Measurements from ENCODE around the gene NKD2.

Gene NKD2

GRCh38 chr5:1001406-1002270, 7.0 kb upstream of the NKD2 start:
- no peak for DNase-seq

DNA sequence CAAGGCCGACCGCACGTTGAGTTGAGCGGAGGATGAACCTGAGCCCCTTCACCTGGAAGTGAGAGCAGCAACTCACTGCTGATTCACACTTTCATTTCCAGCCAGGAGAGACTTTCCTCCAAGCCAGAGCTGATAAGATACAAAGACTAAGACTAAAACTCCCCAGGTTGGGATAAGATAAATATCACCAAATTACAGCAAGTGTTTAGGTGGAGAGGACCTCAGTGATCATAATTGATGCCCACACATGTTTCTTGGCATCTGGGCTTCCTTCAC, 6.4 kb upstream of the NKD2 start:
- no peak for DNase-seq

- no peak for DNase-seq
These were observed 5.8 kb upstream of the NKD2 start for GRCh38 chr5:1002836-1003235.

DNA sequence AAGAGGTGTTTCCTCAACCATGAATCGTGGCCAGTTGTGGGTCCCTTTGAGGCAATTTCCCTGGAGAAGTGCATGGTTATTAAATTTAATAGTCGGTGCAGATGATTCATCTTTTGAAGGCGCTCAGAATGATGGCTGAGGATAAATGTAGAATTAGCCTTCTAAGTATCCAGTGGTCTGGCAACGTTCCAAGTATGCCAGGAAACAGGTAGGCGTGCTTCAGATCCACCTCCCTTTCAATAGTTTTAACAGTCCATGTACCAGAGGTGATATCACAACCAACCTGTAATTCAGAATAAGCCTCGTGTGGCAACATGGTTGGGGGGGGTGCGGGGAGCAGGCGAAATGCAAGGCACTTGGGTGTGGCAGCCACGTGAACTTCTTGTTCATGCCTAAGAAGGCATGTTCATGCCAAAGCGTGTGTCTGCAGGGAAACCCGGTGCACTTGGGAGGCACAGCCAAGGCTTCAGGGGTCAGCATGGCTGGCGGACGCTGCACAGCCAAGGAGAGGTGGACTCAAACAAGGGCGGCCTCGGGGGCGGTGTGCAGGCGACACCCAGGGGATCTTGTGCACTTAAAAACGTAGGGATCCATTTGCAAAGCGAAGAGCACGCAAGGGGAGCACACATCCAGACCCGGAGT, 5.2 kb upstream of the NKD2 start:
- DNase-seq: peak; percentile 26 to 42

DNA sequence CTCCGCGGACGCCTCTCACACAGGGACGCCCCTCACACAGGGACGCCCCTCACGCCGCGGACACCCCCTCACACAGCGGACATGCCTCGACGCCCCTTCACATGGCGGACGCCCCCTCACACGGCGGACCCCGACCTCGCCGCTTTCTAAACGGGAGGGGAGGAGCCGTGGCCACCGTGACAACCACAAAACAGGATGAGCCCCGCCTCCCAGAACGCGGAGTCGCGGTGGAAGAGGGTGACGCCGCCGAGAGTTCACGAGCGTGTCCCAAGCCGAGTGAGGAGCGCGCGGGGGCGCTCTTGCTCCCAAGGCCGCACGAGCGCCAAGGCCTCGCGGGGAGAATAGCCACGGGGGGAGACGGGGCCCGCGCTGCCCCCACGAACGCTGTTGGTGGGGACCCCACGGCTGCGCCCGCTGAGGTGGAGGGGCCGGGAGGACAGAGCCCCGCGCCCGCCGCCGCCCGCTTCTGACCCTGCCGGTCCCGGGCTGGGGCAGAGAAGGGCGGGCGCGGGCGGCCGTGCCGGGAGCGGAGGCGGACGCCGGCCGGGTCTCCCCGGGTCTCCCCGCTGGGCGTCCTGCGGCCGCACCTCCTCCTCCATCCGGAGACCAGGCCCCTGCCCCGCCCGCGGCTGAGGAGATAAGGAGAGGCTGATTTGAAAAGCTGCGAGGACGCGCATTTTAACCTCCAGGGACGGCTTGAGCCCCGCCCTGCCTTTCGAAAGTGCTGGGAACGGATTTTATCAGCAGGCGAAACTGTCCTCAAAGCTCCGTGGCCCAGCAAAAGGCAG, 3.9 kb upstream of the NKD2 start:
- DNase-seq: peak; percentile 52 to 54

DNA sequence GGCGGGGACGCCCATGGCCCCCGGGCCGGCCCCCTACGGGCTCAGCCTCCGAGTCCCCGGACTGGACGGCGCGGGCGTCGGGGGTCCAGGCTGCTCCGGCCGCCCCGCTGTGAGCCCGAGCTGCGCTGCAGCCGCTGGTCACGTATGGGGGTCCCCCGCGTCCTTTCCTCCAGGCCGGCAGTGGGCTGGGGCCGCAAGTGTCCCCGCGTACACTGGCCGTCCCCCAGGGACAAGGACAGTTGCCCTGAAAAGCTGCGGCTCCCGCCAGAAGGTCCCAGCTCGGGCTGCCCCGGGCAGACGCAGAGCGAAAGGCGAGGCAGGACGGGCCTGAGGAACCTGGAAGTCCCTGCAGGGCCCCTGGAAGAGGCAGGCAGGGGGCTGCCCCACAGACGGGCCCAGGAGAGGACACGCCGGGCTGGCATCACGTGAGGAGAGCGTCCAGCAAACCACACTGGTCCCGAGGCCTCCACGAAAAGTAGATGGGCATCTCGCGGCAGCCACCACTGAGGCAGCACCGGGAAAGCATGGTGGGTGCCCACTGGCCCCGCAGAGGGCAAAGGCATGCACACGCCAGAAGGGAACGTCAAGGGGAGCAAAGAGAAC, 3.3 kb upstream of the NKD2 start:
- DNase-seq: no peak

DNA sequence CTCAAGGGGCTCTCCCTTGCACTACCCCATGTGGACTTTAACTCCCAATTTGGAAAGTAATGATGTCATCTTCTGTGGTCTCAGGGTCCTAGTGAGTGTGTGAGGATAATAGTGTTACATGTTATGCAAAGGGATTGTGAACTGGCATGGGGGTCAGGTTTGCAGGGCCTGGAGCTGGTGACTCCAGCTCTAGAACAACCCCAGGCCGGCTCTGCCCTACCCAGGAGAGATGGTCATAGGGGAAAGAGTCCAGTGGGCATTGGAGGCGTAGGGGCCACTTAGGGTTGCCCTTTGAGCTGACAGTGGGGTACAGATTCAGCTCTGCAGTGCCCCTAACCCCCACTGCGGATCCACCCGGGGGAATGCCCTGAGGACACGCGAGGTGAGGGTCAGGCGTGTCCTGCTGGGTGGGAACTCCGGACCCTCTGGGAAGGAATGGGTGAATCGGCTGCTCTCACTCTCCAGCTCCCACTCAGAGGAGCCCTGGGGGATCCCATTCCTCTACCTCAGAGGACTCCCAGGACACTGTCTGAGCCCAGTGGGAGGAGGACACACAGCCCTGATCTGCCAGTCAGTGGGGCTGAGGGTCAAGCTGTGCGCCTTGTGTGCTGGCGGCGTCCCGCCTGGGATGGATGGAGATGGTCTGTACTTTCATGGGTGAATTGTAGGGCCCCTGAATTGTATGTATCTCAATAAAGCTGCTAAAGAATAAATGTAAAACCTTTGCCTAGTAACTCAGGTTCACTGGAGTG, 2.5 kb upstream of the NKD2 start:
- DNase-seq: no peak

DNA sequence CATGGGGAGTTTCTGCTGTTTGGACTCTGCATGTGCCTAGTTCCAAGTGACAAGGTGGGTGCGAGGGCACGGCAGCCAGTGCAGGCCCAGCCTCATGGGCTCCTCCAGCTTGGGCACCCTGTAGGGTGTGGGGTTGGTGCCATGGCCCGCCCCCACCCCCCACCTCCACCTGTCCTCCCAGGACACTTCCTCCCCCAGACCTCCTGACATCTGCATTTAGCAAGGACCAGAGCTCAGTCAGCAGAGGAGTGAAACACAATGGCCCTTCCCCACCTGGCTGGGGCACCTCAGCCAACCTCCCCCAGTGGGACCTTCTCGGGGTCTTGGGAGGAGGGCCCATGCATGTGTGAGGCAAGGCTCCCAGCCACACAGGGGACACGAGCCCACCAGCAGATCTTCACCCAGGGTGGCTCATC, 1.9 kb upstream of the NKD2 start:
- DNase-seq: no peak

DNA sequence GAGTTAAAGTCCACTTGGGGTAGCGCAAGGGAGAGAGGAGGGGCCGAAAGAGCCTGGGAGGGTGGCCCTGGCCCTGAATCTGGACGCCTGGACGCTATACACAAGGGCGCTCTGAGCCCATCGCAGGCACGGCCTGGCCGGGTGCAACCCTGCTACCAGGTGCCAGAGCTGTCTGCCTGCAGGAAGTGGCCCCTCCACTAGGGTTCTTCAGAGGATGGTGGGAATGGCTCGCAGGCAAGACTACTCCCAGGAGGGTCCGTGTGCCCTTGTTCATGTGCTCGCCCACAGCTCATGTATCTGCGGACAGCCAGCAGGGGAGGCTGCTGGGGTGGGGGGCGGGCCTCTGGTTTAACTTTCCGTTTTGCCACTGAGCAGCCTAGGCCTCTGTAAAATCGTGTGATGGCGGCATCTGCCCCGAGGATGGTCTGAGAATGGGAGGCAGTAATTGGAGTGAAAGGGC, 1.4 kb upstream of the NKD2 start:
- DNase-seq: no peak

DNA sequence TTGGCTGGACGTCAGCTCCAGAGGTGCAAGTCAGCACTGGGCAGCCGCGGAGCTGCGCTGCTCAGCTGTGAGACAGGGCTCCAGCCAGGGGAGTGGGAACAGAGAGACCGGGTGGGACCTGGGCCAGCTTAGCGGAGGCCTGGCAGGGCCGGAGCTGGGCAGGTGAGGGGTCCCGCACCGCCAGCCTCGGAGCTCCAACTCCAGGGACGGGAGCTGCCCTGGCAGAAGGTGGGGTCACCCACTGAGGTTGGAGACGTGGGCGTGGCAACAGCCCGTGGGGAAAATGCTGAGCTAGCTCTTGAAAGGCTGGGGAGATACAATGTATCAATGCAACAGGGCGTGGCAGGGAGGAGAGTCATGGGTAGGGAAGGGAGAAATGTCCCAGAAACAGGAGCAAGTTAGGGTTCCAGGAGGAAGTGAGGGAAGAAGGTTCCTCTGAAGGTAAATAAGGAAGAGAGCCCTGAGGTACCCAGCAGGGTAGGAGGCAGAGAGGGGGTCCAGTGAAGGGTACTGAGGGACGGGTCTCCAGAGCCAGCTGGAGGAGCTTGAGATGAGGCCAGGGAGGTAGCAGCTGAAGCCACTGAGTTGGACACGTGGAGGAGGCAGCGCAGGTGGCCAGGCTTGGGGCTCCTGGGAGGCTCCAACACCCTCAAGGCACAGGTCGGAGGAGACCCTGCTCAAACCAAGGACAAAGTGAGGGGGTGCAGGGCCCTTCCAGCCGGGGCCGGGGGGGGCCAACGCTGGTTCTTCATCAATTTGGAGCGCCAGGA, 736 bp upstream of the NKD2 start:
- no peak for DNase-seq

GRCh38 chr5:1009359-1010180, 968 bp downstream of the NKD2 start:
- peak in 1 of 2 donors; percentile 0 for DNase-seq

- DNase-seq: peak in 1 of 2 donors; percentile 0
These were observed 1.5 kb downstream of the NKD2 start for GRCh38 chr5:1010181-1010510.

DNA sequence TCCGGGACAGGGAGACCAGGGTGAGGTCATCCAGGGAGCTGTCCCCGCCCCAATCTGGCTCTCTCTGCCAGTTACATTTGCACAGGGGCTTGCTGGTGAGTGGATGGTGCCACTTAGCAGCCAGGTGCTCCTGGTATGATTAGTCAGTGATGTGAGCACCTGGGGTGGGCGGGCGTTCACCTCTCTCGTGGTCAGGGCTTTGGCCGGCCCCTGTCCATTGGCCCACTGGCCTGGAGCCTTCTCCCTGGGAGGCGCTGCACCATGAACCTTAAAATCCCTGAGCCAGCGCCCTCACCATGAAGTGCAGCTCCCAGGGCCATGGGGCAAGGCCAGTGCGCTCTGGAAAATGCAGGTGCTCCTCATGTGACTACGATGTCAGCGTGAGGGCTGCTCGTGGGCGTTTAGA, 2.0 kb downstream of the NKD2 start:
- peak in 1 of 2 donors; percentile 0 for DNase-seq

- DNase-seq: peak; percentile 17 to 49
These were observed 2.6 kb downstream of the NKD2 start for GRCh38 chr5:1011226-1011631.

DNA sequence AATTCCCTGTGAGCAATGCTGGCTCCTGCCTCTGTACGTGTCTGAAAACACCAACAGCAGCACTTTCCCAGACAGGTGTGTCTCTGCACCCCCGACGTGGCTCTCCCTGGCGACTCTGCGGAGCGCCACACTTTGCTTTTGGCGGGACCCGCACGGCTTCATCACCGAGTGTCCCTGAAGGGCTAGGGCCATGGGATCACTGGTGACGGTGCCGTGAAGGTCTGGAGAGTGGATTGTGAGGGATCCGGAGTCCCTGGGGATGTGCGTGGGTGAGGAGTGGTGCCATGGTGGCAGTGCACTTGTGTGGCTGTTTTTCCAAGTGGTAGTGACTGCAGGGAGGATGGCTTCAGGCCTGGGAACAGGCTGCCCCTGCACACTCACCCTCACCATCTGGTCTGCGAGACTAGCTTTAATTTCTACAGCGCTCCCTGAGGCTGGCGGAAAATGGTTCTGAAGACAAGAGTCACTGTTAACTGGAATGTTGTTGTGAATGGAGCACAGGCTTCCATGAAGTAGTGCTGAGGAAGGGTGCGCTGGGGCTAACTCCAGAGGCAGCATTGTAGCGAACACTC, 3.2 kb downstream of the NKD2 start:
- DNase-seq: no peak

DNA sequence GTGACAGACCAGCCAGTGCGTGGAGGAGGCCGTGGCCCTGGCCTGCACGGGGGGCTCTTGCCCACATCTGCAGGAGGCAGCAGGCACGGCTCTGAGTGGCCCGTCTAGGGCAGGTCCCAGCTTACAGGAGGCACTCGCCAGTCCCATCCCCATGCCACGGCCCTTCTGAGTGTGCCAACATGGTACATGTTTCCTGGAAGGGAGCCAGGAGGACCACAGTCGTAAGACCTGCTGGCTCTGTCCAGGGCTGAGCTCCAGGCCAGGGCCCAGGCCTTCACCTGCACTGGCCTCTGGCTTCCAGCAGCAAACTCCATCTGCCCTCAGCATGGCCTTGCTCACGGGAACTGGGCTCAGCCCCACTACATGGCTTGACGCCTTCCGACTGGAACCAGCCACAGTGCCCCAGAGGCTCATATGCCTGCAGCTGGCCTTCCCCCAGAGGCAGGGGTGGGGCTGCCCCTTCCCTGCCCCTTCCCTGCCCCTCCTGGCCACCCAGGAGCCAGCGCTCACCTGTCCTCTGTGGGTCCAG, 3.8 kb downstream of the NKD2 start:
- no peak for DNase-seq

DNA sequence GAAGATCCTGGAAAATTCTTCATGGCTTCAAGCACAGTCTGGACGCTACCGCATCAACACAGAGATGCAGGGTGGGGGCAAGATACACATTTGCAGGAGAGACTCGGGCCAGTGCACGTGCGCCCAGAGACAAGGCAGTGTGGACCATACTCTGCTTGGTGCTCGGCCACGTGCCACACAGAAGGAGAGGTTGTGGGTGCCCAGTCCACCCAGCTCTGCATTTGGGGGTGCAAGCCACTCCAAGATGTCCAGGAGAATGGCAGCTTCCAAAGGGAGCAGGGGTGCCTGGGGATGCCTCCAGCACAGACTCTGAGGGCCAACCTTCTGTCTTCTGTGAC, 4.3 kb downstream of the NKD2 start:
- DNase-seq: no peak

- DNase-seq: no peak
These were observed 4.8 kb downstream of the NKD2 start for GRCh38 chr5:1013238-1013947.

DNA sequence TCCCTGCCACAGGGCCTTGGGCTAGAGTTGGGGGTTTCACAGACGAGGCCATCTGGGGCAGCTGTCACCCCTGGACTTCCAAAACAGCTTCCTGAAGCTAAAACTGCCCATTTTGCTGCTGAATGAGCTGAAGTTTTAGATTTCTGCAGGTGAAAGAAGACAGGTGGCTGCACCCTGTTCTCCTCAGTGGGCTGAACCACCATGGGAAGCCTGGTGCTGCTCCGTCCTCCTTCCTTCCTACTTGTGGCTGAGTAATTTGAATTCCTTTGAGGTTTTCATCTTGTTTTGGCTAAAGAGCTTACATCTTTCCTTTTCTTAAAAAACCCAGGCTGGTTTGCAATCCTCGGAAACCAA, 5.3 kb downstream of the NKD2 start:
- no peak for DNase-seq

GRCh38 chr5:1014346-1014745, 5.7 kb downstream of the NKD2 start:
- no peak for DNase-seq
